ACC112 (cell line): Measurements from ENCODE around the gene RAB42.
"Not testable (repeated sequence)": the region's sequence is repeated elsewhere in the genome, so short reads cannot be mapped to it uniquely, and the experiment has no call there.

Experiments used
- H2AFZ ChIP-seq: fragments of 200-600 bp; sonication (generic); one replicate; pipeline ENCODE4 v1.6.0; 2017; ENCODE audit warnings: antibody characterized with exemption, low read length; ENCODE audit not compliant: unreplicated experiment
- H3K27ac ChIP-seq: fragments of 200-600 bp; sonication (generic); 2 replicates; pipeline ENCODE4 v1.5.1; 2014; ENCODE audit warnings: low read depth, mild to moderate bottlenecking, antibody characterized with exemption, low read length, moderate library complexity
- H3K27me3 ChIP-seq: fragments of 200-600 bp; sonication (generic); 2 replicates; pipeline ENCODE4 v1.6.1; 2014; ENCODE audit warnings: mild to moderate bottlenecking, antibody characterized with exemption, low read length, moderate library complexity, mixed read lengths; ENCODE audit not compliant: insufficient read depth
- H3K36me3 ChIP-seq: fragments of 200-600 bp; sonication (generic); 2 replicates; pipeline ENCODE4 v1.6.1; 2016; ENCODE audit warnings: mild to moderate bottlenecking, antibody characterized with exemption, low read length, moderate library complexity, mixed read lengths; ENCODE audit not compliant: insufficient read depth
- H3K4me1 ChIP-seq: fragments of 200-600 bp; sonication (generic); one replicate; pipeline ENCODE4 v1.6.1; 2016; ENCODE audit warnings: low read length, mixed read lengths; ENCODE audit not compliant: insufficient read depth, unreplicated experiment, control insufficient read depth
- H3K4me3 ChIP-seq: fragments of 200-600 bp; sonication (generic); 2 replicates; pipeline ENCODE4 v1.5.1; 2014; ENCODE audit warnings: mild to moderate bottlenecking, low read depth, low read length
- H3K79me2 ChIP-seq: fragments of 200-600 bp; sonication (generic); one replicate; pipeline ENCODE4 v1.6.0; 2016; ENCODE audit warnings: low read length; ENCODE audit not compliant: control insufficient read depth, unreplicated experiment, insufficient read depth

The RAB42 gene

DNA sequence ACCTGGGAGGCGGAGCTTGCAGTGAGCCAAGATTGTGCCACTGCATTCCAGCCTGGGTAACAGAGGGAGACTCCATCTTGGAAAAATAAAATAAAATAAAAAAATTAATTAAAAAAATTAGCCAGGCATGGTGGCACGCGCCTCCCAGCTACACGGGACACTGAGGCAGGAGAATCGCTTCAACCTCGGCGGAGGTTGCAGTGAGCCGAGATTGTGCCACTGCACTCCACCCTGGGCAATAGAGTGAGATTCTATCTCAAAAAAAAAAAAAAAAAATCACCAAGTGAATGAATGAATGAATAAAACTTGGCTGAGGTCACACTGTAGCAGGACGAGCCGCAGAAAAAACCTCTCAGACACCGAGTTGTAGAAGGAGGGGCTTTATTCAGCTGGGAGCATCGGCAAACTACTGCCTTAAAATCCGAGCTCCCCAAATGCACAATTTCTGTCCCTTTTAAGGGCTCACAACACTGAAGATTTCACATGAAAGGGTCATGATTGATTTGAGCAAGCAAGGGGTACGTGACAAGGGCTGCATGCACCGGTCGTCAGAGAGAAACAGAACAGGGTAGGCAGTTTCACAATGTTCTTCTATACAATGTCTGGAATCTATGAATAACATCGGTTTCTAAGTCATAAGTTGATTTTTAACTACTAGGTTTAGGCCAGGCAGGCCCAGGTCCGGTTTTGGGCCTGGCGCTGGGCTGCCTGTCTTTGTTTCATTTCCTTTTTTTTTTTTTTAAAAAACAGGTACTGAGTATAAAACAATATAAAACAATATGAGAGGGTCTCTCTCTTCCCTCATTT is 5.3 kb upstream of the RAB42 start:
- H3K36me3 ChIP-seq, H3K4me3 ChIP-seq, H3K4me1 ChIP-seq, H3K27ac ChIP-seq, H2AFZ ChIP-seq, H3K27me3 ChIP-seq, H3K79me2 ChIP-seq: not testable (repeated sequence)

DNA sequence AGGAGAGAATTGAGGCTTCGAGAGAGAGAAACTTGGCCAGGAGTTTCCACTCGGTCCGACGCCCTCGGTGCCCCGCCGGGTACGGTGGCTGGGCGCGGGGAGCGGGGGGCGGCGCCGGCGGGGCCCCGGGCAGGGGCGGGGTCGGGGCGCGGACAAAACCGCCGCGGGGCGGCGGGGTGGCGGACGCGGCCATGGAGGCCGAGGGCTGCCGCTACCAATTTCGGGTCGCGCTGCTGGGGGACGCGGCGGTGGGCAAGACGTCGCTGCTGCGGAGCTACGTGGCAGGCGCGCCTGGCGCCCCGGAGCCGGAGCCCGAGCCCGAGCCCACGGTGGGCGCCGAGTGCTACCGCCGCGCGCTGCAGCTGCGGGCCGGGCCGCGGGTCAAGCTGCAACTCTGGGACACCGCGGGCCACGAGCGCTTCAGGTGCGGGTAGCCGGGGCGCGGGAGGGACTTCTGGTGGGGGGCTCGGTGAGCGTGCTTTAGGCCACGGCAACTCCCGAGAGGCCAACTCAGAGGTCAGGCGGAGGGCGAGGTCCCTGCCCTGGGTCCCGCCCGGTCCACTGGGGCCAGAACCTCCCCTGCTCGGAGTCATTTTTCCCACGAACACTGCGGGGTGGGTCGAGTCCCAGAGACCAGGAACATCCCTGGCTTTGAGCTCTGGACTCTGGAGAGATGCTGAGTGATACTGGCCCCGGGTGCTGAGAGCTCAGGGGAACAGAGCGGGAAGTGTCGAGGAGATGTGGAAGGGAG is 431 bp downstream of the RAB42 start:
- Histone ChIP-seq H3K79me2 (no peaks in the 10 kb centered on the region), H3K27ac (no peak overlapping the region), H3K27me3 (no peaks in the 10 kb centered on the region), H3K4me3 (peak overlapping the region; percentile 76), H3K4me1 (peaks cover 4% of the 10 kb centered on the region), H3K36me3 (no peaks in the 10 kb centered on the region), H2AFZ (peak overlapping the region; percentile 90)

DNA sequence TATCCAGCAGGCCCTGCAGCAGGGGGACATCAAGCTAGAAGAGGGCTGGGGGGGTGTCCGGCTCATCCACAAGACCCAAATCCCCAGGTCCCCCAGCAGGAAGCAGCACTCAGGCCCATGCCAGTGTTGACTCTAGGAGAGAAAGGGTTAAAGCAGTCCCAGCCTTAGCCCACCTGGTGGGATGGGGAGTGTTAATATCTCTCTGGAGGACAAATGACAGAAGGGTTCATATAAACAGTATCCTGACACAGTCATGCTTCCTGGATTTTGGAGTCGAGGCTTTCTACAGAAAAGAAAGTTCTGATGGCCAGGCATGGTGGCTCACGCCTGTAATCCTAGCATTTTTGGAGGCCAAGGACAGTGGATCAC is 1.9 kb downstream of the RAB42 start:
- H3K27ac ChIP-seq, H3K4me1 ChIP-seq, H3K4me3 ChIP-seq, H2AFZ ChIP-seq, H3K27me3 ChIP-seq, H3K79me2 ChIP-seq, H3K36me3 ChIP-seq: not testable (repeated sequence)

DNA sequence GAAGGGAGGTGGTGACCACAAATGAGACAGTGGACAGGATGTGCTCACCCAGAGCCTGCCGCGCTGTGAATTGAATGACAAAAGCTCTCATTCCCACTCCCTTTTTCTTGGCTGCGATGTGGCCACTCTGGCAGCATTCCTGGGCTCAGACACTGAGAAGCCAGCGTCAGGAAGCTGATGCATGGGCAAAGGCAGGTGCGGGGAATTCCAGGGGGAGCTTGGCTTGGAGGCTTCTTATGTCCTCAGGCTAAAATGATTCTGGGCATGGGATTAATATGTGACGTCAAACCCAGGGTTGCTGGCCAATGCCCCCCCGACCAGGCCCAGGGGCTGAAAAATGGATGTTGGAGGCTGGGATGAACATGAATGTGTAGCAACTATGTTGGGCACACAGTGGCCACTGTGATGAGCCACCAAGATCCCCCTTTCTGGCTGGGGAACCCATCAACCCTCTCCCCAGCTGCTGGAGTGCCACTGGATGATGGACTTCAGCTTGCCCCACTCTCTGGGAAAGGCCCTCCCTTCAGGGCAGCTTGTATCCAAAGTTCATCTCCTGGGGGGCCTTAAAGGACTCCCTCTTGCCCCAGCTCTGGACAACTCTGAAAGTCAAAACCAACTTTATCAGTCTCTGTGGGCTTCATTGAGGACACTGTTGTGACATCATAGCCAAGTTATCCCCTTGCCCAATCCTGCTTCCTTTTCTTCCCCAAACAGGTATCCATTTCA is 2.8 kb downstream of the RAB42 start:
- H3K4me1 ChIP-seq, H3K27ac ChIP-seq, H3K4me3 ChIP-seq, H3K27me3 ChIP-seq, H2AFZ ChIP-seq, H3K79me2 ChIP-seq, H3K36me3 ChIP-seq: not testable (repeated sequence)

DNA sequence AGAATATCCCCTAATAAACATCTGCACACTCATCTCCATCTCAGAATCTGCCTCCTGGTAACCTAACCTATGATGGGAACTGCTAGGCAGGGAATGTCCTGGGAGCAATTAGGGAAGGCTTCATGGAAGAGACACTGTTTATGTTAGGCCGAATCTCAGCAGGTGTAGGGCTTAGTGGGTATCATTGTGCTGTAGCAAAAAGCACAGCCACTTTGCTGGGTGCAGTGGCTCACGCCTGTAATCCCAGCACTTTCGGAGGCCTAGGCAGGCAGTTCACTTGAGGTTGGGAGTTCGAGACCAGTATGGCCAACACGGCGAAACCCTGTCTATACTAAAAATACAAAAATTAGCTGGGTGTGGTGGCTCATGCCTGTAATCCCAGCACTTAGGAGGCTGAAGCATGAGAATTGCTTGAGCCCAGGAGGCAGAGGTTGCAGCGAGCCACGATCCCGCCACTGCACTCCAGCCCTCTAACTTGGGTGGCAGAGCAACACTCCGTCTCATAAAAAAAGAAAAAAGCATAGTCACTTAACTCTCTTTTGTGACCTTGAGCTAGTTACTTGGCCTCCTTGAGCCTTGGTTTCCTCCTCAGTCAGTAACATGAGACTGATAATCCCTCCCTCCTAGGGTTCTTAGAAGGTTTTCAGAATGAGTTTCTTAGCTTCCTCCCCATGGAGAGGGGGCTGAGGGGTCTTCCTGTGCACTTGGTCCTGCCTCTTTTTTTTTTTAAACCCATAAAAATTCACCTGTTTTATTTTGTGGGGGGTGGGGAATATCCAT is 3.5 kb downstream of the RAB42 start:
- Histone ChIP-seq H3K4me1 (peaks cover 4% of the 10 kb centered on the region), H2AFZ (no peak overlapping the region), H3K27ac (no peak overlapping the region), H3K27me3 (no peaks in the 10 kb centered on the region), H3K36me3 (no peaks in the 10 kb centered on the region), H3K4me3 (no peak overlapping the region), H3K79me2 (no peaks in the 10 kb centered on the region)

DNA sequence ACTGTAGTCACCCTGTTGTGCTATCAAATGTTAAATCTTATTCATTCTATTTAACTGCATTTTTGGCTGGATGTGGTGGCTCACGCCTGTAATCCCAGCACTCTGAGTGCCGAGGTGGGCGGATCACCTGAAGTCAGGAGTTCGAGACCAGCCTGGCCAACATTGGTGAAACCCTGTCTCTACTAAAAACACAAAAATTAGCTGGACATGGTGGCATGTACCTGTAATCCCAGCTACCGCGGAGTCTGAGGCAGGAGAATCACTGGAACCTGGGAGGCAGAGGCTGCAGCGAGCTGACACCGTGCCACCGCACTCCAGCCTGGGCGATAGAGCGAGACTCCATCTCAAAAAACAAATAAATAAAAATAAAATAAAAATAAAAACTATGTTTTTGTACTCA is 4.2 kb downstream of the RAB42 start:
- H3K36me3 ChIP-seq, H3K4me1 ChIP-seq, H3K27me3 ChIP-seq, H2AFZ ChIP-seq, H3K4me3 ChIP-seq, H3K79me2 ChIP-seq, H3K27ac ChIP-seq: not testable (repeated sequence)

DNA sequence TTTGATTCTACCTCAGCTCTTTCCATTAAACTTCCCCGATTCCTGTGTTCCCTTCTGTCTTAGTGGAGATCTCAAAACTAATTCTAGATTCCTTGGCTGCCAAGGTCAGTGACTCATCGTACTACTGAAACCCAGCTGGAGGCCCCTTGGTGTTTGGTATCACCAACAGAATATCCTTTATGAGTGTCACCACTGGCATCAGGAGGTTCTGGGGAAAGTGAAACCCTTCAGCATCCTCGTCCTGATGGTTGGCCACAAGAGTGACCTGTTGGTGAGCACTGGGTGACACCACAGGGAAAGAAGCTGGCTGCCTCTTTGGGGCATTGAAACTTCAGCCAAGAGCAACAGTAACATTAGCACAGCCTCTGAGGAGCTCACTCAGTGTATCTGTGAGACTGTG is 9.6 kb downstream of the RAB42 start:
- Histone ChIP-seq H3K27me3 (no peaks in the 10 kb centered on the region), H3K36me3 (no peaks in the 10 kb centered on the region), H3K4me3 (peak overlapping the region; percentile 16; the same call in 1 of the 2 replicates), H2AFZ (no peak overlapping the region), H3K4me1 (peaks cover 15% of the 10 kb centered on the region), H3K27ac (peak overlapping the region; percentile 76), H3K79me2 (no peaks in the 10 kb centered on the region)

DNA sequence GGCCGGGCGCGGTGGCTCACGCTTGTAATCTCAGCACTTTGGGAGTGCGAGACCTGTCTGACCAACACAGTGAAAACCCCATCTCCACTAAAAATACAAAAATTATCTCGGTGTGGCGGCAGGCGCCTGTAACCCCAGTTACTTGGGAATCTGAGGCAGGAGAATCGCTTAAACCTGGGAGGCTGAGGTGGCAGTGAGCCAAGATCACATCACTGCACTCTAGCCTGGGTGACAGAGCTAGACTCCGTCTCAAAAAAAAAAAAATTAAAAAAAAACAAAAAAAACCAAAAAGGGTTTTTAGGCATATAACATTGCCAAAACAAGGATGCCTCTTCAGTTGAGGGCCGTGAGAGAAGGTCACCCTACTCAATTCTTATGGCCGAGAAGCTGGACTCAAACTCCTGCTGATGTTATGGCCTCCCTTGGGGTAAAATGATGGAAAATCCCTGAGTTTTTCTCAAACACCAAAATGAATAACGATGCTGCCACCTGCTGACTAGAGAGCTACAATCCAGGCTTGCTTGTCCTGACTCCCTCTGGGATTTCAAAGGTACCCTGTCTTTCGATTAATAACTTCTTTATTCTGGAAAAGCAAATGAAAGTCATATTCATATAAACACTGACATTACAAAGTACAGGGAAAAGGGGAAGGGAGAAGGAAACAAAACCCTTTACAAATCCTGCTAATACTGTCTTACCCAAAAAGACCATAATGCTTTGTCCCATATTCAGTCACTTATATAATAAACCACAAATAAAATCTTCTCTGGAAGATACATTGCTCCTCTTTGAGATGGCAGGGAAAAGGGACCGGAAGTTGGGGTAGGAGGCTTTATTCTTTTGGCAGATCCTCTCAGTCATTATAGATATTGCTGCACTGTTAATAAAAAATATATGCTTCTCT is 10.7 kb downstream of the RAB42 start:
- H3K27ac ChIP-seq = peak overlapping the region; percentile 76
- H3K79me2 ChIP-seq = no peaks in the 10 kb centered on the region
- no peak overlapping the region for H2AFZ ChIP-seq
- H3K27me3 ChIP-seq = no peaks in the 10 kb centered on the region
- H3K4me3 ChIP-seq = no peak overlapping the region
- peaks cover 15% of the 10 kb centered on the region for H3K4me1 ChIP-seq
- H3K36me3 ChIP-seq = no peaks in the 10 kb centered on the region

DNA sequence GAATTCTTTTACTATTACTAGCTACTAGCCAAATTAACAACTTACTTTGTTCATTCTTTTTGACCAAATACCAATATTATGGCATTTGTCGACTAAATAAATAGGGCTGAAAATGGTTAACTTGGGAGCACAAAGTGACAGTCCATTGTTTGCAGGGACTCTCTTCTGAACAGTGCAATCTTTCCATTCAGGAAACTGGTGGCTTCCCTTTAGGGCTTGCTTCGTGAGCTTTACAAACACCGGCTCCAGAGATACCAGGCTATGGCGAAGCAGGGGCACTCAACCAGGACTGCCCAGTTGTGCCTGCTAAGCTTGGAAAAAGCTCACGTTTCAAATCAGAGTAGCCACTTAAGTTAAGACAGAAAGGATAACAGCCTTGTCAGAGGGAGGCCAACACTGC is 12.3 kb downstream of the RAB42 start:
- no peaks in the 10 kb centered on the region for H3K27me3 ChIP-seq
- H3K4me1 ChIP-seq = peaks cover 15% of the 10 kb centered on the region
- no peak overlapping the region for H3K4me3 ChIP-seq
- no peaks in the 10 kb centered on the region for H3K79me2 ChIP-seq
- no peak overlapping the region for H3K27ac ChIP-seq
- no peaks in the 10 kb centered on the region for H3K36me3 ChIP-seq
- H2AFZ ChIP-seq = no peak overlapping the region
